HG03280 (cell line): ENCODE measurements around the gene LHX5.

Experiments used
- ATAC-seq: cut with Tn5 transposase; IDR thresholded peaks from one replicate; pipeline ENCODE4 v1.9.1; 2021; ENCODE audit warnings: mild to moderate bottlenecking, moderate library complexity; ENCODE audit not compliant: unreplicated experiment

Gene LHX5

GRCh38 chr12:113478351-113479011 is 6.8 kb upstream of the LHX5 start:
- no peak for ATAC-seq

- no peak for ATAC-seq
Measured at GRCh38 chr12:113477842-113478215, 6.2 kb upstream of the LHX5 start.

GRCh38 chr12:113477171-113477841 is 5.6 kb upstream of the LHX5 start:
- ATAC-seq = no peak

GRCh38 chr12:113476176-113476986 is 4.7 kb upstream of the LHX5 start:
- no peak for ATAC-seq

- no peak for ATAC-seq
Measured at GRCh38 chr12:113475451-113476175, 3.9 kb upstream of the LHX5 start.

GRCh38 chr12:113474635-113475436 is 3.2 kb upstream of the LHX5 start:
- no peak for ATAC-seq

- ATAC-seq = no peak
Measured at GRCh38 chr12:113473942-113474341, 2.3 kb upstream of the LHX5 start.

- no peak for ATAC-seq
Measured at GRCh38 chr12:113473400-113473799, 1.7 kb upstream of the LHX5 start.

- no peak for ATAC-seq
Measured at GRCh38 chr12:113472191-113473121, 785 bp upstream of the LHX5 start.

- ATAC-seq = no peak
Measured at GRCh38 chr12:113470871-113471618, 626 bp downstream of the LHX5 start.

- no peak for ATAC-seq
Measured at GRCh38 chr12:113469949-113470743, 1.5 kb downstream of the LHX5 start.

- ATAC-seq = no peak
Measured at GRCh38 chr12:113469224-113469948, 2.3 kb downstream of the LHX5 start.

GRCh38 chr12:113468365-113469223 is 3.1 kb downstream of the LHX5 start:
- no peak for ATAC-seq

- ATAC-seq = no peak
Measured at GRCh38 chr12:113467502-113468364, 3.9 kb downstream of the LHX5 start.

GRCh38 chr12:113467142-113467501 is 4.5 kb downstream of the LHX5 start:
- no peak for ATAC-seq
